ENCODE measurements around the gene GSTA3.

The GSTA3 gene

GRCh38 chr6:52849137-52849536, 60.4 kb downstream of the GSTA3 start:
- no peak for DNase-seq

Data from AML-193 (cell line).